GM18502 (cell line): ENCODE results near the gene GFM2.
"Not testable (repeated sequence)": the region's sequence is repeated elsewhere in the genome, so short reads cannot be mapped to it uniquely, and the experiment has no call there.

Source experiments
- ATAC-seq: cut with Tn5 transposase; IDR thresholded peaks from one replicate; pipeline ENCODE4 v1.9.1; 2021; ENCODE audit warnings: mild to moderate bottlenecking; ENCODE audit not compliant: unreplicated experiment, poor library complexity

GFM2 gene, protein sequence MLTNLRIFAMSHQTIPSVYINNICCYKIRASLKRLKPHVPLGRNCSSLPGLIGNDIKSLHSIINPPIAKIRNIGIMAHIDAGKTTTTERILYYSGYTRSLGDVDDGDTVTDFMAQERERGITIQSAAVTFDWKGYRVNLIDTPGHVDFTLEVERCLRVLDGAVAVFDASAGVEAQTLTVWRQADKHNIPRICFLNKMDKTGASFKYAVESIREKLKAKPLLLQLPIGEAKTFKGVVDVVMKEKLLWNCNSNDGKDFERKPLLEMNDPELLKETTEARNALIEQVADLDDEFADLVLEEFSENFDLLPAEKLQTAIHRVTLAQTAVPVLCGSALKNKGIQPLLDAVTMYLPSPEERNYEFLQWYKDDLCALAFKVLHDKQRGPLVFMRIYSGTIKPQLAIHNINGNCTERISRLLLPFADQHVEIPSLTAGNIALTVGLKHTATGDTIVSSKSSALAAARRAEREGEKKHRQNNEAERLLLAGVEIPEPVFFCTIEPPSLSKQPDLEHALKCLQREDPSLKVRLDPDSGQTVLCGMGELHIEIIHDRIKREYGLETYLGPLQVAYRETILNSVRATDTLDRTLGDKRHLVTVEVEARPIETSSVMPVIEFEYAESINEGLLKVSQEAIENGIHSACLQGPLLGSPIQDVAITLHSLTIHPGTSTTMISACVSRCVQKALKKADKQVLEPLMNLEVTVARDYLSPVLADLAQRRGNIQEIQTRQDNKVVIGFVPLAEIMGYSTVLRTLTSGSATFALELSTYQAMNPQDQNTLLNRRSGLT

DNA sequence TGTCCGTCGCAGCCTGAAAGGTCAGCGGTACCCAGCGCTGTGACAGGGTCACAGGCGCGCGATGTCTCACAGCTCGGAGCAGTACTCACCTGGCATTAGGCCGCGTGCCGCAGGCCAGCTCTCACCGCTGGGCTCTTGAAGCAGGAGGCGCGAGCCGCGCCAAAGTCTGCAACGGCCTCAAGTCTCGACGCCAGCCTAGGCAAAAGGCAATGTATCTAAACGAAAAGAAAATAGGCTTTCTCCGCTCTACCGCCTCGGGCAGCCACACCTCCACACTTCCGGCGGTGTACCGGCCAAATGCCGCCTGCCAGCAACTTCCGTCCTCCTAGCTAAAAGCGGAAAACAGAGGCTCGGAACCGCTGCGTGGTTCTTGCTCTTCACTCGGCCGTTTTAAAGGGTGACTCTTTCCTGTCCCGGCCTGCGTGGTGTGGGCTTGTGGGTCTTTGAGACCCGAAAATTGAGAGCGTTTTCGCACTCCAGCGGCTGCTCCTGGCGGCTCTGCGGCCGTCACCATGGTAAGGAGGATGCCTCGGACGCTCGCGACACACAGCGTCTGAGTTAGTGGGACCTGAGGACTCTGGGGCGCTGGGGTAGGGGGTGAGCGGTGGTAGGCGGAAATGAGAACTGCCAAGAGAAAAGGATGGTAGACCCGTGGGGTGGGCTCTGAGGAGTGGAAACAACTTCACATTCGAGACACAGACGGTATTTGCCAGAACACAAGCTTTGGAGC, at the start of gene GFM2, which contains the start of gene NSA2:
TSS of gene GFM2 (minus strand) at position 269 of the 730 bp plus-strand sequence. CDS start 3,375 bp downstream, outside the sequence.
TSS of gene NSA2 (plus strand) at position 401 of the 730 bp plus-strand sequence. CDS start at position 513, 112 bp downstream.
- ATAC-seq, result peak; percentile 85

- ATAC-seq, result no peak
Observed at GRCh38 chr5:74810915-74811314, 44.0 kb upstream of the GFM2 start.

DNA sequence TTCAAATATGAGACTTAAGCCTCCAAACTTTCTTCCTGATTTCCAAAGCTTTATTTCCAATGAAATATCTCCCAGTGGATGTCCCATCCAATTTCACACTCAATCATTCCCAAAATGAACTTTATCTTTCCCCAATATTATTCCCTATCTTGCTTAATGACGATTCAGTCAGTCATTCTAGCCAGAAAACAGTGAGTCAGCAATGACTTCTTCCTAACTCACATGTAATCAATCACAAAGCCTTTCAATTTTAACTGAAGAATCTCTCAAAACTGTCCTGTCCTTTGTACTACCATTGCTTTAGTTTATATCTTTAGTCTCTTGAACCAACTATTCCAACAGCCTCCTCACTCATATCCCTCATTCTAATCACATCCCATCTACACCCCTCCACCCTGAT, 35.0 kb upstream of the GFM2 start:
- ATAC-seq, result no peak

DNA sequence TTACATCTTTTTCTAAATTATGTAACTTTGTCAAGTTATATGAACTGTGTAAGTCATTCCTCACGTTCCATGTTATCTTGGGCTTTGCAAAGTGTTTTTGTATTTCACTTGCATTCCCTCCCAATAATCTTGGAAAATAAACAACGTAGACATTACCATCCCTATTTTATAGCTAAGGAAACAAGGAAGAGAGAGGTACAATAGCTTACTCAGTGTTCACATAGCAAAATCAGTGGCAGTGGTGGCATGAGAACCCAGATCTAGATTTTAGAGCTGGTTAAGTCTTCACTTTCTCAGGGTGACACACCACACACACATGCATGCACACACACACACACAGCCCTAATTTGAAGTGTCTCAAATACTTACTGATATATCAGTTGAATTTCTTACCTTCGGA, 34.3 kb upstream of the GFM2 start:
- ATAC-seq, result no peak

DNA sequence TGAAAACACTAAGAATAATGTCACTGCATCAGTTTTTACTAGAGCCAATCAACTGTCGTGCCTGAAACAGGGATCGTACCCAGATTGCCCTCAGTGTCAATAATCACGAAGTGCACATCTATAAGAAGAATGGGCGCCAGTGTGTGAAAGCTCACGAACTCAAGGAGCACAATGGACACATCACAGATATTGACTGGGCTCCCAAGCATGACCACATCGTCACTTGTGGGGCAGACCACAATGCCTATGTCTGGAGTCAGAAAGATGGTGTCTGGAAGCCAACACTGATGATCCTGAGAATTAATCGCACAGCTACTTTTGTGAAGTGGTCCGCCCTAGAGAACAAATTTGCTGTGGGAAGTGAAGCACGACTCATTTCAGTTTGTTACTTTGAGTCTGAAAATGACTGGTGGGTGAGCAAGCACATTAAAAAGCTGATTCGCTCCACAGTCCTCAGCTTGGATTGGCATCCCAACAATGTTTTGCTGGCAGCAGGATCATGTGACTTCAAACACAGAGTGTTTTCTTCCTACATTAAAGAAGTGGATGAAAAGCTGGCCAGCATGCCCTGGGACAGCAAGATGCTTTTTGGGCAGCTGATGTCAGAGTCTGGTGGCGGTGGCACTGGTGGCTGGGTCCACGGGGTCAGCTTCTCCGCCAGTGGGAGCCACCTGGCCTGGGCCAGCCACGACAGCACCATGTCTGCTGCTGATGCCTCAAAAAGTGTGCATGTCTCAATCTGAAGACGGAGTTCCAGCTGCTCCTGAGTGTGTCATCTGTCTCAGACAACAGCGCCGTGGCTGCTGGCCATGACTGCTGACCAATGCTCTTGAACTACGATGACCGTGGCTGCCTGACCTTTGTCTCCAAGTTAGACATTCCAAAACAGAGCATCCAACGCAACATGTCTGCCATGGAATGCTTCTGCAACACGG, 32.3 kb upstream of the GFM2 start:
- ATAC-seq, result no peak

GRCh38 chr5:74791669-74792068, 24.8 kb upstream of the GFM2 start:
- ATAC-seq, result not testable (repeated sequence)

DNA sequence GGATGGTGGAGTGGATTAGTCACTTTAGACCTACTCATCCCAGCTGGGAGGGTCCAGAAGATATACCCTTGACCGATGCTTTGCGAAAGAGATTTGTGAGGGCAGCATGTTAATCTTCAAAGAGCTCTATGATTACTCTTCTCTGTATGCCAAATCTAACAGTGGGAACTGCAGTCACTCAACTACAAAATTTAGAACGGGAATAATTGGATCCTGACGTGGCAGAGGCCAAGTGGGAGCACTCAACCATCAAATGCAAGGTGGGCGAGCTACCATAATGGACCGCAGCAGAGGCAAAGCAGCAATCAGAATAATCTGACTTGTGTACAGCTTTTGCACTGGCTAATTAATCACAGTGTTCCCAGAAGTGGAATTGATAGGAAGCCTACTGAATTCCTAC, 20.5 kb upstream of the GFM2 start:
- no peak for ATAC-seq

- no peak for ATAC-seq
Observed at GRCh38 chr5:74786851-74787250, 19.9 kb upstream of the GFM2 start.

DNA sequence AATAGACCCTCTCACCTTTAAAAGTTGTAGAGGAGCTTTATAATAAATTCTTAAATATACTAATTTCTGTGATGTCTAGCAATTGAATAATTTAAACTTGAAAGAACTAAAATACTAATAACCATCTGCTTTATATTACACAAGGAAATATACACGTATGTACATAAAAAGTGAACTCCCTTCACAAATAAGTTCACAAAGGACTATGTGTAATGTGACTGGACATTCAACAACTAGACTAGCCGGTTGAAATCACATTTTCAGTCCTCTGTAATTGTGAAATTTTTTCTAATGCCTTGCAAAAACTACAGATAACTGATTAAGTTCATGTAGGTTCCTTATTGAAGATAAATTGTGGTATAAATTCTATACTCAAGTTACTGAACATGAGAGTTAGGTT, 11.7 kb upstream of the GFM2 start:
- ATAC-seq, result no peak

- no peak for ATAC-seq
Observed at GRCh38 chr5:74772359-74772758, 5.4 kb upstream of the GFM2 start.

- peak; percentile 31 for ATAC-seq
Observed at GRCh38 chr5:74767579-74767913, 629 bp upstream of the GFM2 start.

DNA sequence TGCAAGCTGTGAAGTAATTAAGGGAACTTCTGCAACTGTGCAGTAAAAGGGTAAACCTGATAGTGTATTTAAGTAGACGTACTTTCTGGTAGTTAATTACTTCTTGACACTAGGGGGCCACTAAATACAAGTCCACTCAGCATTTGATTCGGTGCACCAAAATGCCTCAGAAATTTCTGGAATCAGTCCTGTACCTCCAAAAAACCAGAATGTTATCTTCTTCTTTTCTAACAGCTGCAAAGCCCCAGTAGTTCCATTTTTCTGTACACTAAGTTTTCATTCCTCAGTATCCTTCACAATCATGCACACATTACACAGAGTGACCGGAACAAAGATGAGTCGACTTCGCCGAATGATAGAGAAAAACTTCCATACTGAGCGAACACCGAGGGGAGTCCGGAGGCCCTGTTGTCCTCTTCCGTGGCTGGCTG, 484 bp downstream of the GFM2 start:
- peak; percentile 37 for ATAC-seq

- no peak for ATAC-seq
Observed at GRCh38 chr5:74765929-74766328, 988 bp downstream of the GFM2 start.

GRCh38 chr5:74765201-74765600, 1.7 kb downstream of the GFM2 start:
- no peak for ATAC-seq

GRCh38 chr5:74763504-74763903, 3.4 kb downstream of the GFM2 start:
- no peak for ATAC-seq

- ATAC-seq, result no peak
Observed at GRCh38 chr5:74762599-74762998, 4.3 kb downstream of the GFM2 start.

DNA sequence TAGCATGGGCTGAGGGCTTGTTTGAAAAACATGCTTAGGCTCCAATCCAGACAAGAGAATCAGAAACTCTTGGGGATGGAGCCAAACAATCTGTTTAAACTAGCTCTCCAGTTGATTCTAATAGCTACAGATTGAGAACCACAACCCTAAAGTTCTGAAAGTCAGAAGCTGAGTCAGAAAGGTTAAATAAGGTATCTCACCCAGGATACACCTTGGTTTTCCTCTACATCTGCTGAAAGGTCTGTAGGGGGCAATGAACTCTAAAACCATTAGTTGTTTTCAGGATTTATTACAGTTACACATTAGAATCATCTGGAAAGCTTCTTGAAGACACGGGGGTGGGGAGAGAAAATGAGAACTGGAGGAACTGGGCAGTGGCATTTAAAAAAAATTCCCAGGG, 5.7 kb downstream of the GFM2 start:
- ATAC-seq, result no peak

DNA sequence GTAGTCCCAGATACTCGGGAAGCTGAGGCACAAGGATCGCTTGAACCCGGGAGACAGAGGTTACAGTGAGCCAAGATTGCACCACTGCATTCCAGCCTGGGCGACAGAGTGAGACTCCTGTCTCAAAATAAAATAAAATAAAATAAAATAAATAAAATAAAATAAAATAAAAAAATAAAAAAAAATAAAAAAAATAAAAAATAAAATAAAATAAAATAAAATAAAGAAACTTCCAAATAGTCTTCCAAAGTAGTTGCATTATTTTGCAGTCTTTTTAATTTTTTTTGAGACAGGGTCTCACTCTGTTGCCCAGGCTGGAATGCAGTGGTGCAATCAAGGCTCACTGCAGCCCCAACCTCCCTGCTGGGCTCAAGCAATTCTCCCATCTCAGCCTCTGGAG, 18.2 kb downstream of the GFM2 start:
- ATAC-seq, result not testable (repeated sequence)

DNA sequence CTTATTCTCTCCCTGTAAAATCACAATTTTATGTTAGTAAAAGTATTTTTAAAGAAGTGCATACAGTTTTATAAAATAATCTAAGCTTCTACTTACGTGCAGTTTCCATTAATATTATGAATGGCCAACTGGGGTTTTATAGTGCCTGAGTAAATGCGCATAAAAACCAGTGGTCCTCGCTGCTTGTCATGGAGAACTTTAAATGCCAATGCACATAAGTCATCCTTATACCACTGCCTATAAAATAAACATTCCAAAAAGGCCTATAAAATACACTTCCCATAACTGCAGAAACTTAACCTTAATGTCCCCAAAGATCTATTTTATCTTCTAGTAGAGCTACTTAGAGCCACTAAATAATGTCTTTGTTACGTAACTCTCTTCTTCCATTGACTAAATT, 28.5 kb downstream of the GFM2 start:
- no peak for ATAC-seq

DNA sequence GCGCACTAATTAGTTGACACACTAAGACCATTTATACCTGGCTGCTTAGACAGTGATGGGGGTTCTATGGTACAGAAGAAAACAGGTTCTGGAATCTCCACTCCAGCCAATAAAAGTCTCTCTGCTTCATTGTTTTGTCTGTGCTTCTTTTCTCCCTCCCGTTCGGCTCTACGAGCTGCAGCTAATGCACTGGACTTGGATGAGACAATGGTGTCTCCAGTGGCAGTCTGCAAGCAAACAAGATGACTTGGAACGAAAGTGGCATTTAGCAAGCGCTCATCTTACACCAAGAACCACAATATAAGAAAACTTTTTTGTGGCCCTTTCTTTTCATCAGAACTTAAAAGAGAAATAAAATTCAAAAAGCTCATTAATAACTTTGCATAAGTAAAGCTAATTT, 30.2 kb downstream of the GFM2 start:
- ATAC-seq, result no peak
